HL-60 (cell line): Measurements from ENCODE around the gene FAM110A.

Source experiments
- POLR2AphosphoS5 ChIP-seq: IDR thresholded peaks from 2 replicates; pipeline ENCODE4 v1.6.1; 2012; ENCODE audit warnings: low read depth
- SPI1 ChIP-seq: IDR thresholded peaks from 2 replicates; pipeline ENCODE4 v1.6.1; 2012; ENCODE audit warnings: low read depth, mild to moderate bottlenecking, borderline replicate concordance
- TF ChIP-seq, protein P1 (sequence below): IDR thresholded peaks from one replicate; pipeline ENCODE4 v1.5.1; 2011; ENCODE audit warnings: low read length, control low read depth, inconsistent platforms; ENCODE audit not compliant: insufficient read depth
- TF ChIP-seq, protein P2 (sequence below): IDR thresholded peaks from 2 replicates; pipeline ENCODE4 v1.6.1; 2012; ENCODE audit warnings: low read depth; ENCODE audit not compliant: insufficient replicate concordance

DNA sequence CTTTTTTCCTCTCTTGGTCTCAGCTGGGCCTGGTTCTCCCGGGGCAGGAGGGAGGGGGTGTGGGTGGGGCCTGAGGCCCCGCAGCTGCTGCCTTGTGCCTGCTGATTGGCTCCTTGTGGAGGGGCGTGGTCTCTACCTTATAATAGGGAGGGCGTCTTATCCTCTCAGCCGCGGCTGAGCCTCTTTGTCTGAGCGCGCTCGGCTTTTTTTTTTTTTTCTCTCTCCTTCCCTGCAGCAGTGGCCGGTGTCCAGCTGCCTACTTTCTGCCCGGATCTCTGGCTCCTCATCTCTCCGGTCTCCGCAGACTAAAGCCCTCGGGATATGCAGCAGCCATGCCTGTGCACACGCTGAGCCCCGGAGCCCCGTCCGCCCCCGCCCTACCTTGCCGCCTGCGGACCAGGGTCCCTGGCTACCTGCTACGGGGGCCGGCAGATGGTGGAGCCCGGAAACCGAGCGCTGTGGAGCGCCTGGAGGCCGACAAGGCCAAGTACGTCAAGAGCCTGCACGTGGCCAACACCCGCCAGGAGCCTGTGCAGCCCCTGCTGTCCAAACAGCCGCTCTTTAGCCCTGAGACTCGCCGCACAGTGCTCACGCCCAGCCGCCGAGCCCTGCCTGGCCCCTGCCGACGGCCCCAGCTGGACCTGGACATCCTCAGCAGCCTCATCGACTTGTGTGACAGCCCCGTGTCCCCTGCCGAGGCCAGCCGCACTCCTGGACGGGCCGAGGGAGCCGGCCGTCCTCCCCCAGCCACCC, 11.1 kb downstream of the FAM110A start:
- TF ChIP-seq, protein P1, sequence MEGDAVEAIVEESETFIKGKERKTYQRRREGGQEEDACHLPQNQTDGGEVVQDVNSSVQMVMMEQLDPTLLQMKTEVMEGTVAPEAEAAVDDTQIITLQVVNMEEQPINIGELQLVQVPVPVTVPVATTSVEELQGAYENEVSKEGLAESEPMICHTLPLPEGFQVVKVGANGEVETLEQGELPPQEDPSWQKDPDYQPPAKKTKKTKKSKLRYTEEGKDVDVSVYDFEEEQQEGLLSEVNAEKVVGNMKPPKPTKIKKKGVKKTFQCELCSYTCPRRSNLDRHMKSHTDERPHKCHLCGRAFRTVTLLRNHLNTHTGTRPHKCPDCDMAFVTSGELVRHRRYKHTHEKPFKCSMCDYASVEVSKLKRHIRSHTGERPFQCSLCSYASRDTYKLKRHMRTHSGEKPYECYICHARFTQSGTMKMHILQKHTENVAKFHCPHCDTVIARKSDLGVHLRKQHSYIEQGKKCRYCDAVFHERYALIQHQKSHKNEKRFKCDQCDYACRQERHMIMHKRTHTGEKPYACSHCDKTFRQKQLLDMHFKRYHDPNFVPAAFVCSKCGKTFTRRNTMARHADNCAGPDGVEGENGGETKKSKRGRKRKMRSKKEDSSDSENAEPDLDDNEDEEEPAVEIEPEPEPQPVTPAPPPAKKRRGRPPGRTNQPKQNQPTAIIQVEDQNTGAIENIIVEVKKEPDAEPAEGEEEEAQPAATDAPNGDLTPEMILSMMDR: no peak
- TF ChIP-seq, protein P2, sequence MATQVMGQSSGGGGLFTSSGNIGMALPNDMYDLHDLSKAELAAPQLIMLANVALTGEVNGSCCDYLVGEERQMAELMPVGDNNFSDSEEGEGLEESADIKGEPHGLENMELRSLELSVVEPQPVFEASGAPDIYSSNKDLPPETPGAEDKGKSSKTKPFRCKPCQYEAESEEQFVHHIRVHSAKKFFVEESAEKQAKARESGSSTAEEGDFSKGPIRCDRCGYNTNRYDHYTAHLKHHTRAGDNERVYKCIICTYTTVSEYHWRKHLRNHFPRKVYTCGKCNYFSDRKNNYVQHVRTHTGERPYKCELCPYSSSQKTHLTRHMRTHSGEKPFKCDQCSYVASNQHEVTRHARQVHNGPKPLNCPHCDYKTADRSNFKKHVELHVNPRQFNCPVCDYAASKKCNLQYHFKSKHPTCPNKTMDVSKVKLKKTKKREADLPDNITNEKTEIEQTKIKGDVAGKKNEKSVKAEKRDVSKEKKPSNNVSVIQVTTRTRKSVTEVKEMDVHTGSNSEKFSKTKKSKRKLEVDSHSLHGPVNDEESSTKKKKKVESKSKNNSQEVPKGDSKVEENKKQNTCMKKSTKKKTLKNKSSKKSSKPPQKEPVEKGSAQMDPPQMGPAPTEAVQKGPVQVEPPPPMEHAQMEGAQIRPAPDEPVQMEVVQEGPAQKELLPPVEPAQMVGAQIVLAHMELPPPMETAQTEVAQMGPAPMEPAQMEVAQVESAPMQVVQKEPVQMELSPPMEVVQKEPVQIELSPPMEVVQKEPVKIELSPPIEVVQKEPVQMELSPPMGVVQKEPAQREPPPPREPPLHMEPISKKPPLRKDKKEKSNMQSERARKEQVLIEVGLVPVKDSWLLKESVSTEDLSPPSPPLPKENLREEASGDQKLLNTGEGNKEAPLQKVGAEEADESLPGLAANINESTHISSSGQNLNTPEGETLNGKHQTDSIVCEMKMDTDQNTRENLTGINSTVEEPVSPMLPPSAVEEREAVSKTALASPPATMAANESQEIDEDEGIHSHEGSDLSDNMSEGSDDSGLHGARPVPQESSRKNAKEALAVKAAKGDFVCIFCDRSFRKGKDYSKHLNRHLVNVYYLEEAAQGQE: no peak
- TF ChIP-seq POLR2AphosphoS5 (no peak), SPI1 (no peak)
